Measurements from ENCODE around the gene MCC.
"Not testable (repeated sequence)": the region's sequence is repeated elsewhere in the genome, so short reads cannot be mapped to it uniquely, and the experiment has no call there.

MCC gene

GRCh38 chr5:113489299-113489698, 1.0 kb upstream of the MCC start:
- peak; percentile 82 for DNase-seq

DNA sequence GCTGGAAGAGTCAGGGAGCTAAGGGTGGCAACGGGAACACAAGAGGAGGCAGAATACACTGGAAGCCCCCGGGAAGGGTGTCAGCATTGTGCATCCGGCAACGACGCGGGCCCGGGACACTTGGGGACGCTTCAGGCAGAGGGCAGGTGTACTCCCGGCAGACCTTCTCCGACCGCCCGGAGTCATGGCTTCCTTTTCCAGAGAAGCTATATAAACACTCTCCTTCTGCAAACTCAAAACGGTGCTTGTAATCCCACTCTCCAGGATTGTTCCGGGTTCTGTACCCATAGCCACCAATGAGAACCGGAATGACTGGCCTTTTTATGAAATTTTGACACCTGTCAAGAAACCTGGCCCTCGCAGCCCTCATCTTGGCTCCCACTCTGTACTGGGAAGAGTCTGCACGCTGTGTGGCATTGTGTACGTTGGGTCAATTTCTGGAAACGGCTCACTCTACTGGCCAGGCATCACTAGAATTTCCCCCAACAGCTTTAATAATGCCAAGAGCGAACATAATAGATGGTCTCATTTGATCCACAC, 462 bp upstream of the MCC start:
- DNase-seq, result no peak

GRCh38 chr5:113487416-113487780, 855 bp downstream of the MCC start:
- peak; percentile 18 for DNase-seq

DNA sequence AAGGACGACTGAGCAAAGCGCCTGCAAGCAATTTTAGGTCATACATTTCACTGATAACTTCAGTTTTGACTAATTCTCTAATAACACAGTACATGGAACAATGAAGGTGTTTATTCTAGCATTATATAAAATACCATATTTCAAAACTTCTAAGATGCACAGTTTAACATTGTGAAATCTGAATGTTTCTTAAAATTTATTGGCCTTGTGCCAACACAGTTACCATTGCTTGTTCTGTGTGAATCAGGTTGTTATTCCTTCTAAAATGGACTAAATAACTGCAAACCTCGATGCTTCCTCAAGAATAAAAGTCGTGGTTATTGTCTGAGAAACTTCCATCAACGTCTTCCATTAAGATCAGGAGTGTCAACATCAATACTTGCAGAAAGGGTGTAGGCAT, 8.0 kb downstream of the MCC start:
- no peak for DNase-seq

GRCh38 chr5:113478691-113479090, 9.6 kb downstream of the MCC start:
- DNase-seq, result no peak

DNA sequence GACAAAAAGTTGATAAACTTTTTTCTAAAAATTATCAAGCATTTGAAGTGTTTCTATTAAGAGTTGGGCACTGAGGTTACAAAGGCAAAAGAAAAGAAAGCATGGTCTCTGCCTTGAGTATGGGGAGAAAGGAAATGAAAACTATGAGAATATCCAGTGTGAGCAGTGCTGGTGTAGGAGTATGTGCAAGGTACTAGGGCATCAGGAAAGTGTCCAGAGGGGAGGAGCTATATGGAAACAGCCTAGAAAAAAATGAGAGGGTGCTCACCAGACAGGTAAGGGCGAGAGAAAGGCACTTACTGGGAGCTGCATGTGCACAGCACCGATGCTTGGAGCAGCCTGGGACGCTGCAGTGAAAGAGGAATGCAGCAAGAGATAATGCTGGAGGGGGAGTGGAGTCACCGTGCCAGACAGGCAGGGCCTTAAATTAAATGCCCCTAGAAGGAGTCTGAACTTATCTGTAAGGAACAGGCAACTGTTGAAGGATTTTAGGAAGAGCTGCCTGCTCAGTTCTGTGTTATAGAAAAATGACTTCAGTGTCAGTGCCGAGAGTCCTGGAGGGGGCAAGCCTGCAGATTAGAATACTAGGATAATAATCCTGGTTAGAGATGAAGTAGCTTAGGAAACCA, 14.0 kb downstream of the MCC start:
- no peak for DNase-seq

DNA sequence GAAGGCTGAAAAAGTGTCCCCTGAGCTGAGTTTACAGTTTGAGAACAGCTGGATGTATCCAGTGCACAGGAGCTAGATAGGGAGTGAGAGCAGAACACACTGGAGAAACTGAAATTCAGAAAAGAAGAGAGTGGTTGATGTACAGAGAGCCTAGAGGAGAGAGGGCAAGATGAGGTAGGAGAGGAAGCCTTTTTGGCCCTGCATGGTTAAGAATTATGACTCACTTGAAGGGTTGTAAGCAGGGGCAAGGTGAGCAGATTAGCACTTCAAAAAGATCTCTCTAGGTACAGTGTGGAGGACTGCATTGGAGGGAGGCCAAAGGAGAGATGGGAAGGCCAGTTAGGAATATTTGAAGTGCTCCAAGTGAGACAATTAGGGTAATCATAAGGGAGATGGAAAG, 25.2 kb downstream of the MCC start:
- DNase-seq, result no peak

DNA sequence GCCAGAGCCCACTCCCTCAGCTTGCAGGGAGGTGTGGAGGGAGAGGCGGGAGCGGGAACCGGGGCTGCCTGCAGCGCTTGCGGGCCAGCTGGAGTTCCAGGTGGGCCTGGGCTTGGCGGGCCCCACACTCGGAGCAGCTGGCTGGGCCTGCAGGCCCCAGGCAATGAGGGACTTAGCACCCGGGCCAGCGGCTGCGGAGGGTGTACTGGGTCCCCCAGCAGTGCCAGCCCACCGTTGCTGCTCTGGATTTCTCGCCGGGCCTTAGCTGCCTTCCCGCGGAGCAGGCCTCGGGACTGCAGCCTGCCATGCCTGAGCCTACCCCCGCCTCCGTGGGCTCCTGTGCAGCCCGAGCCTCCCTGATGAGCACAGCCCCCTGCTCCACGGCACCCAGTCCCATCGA, 31.1 kb downstream of the MCC start:
- DNase-seq, result not testable (repeated sequence)

DNA sequence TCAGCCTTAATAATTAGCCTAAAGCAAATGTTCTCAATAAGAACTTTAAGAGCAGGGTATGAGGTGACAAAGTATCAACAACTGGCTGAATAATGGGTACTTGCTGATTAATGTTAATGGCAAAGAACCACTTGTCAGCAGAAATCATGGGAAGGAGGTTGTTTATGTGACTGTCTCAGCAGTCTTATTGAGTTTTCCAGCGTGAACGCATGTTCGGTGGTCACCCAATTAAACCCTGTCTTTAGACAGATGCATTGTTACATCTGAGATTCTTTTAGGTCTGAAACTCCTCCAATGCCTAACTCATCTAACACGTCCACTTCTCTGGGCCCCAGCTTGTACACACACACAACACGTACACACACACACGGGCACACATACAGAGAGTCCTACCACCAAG, 35.3 kb downstream of the MCC start:
- DNase-seq, result no peak

DNA sequence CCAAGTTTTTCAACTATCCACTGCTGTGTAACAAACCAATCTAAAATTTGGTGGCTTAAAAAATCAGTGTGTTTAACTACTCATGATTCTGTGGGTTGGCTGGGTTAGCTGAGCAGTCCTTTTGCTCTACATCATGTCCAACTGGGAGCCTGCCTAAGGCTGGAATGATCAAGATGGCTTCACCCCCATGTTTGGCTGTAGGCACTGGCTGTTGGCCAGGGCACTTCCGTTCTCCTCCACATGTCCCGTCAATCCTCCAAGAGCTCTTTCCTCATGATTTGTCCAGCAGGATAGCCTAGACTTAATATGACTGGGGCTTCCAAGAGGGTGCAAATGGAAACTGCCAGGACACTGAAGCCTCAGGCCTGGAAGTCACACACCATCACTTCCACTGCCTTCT, 36.5 kb downstream of the MCC start:
- no peak for DNase-seq

DNA sequence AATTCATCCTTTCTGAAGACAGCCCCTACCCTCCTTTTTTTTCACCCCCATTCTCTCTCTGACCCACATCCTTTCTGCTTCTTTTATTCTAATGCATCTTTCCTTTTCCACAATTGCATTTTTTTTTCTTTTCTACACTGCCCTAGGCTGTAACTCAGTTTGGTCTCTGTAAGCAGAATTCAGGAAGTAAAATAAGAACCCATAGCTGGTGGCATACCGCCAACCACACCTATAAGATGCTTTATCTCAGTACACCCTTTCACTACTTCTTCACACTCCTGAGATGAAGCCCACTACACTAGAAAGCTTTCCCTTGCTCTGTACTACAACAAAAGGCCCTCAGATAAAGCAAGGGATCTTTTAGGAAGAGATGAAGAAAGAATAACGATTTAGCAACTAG, 37.3 kb downstream of the MCC start:
- DNase-seq, result peak; percentile 9

DNA sequence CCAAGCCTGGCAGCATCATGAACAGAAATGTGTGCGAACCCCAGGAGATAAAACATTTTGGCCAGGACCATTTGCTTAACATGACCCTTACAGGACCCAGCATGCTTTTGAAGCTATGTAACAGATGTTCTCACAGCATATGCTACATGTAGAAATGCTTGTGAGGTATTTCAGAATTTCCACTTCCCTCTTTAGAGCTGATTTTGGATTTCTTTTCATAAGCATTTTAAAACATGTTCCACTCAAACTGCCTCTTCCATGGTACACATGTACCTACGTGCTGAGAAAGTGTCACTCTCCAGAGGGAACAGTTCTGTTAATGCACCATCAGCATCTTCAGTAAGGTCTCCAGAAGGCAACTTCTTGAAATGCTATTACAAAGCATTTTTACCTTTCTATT, 37.8 kb downstream of the MCC start:
- no peak for DNase-seq

- no peak for DNase-seq
Measured at GRCh38 chr5:113448252-113448651, 40.0 kb downstream of the MCC start.

GRCh38 chr5:113447498-113448050, 40.7 kb downstream of the MCC start:
- peak; percentile 23 for DNase-seq

DNA sequence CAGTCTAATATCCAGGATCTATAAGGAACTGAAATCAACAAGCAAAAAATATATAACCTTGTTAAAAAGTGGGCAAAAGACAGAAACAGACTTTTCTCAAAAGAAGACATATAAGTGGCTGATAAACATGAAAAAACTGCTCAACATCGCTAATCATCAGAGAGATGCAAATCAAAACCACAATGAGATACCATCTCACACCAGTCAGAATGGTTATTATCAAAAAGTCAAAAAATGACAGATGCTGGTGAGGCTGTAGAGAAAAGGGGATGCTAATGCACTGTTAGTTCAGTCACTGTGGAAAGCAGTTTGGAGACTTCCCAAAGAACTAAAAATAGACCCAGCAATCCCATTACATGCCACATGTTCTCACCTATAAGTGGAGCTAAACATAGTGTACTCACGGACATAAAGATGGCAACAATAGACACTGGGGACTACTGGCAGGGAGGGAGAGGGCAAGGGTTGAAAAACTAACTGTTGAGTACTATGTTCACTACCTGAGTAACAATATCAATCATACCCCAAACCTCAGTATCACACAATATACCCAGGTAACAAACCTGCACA, 41.8 kb downstream of the MCC start:
- no peak for DNase-seq

- no peak for DNase-seq
Measured at GRCh38 chr5:113437111-113437510, 51.1 kb downstream of the MCC start.

- no peak for DNase-seq
Measured at GRCh38 chr5:113435575-113435974, 52.7 kb downstream of the MCC start.

- DNase-seq, result no peak
Measured at GRCh38 chr5:113434889-113435288, 53.4 kb downstream of the MCC start, which contains the start of gene TSSK1B. TSS of gene TSSK1B (minus strand) at chr5:113434989. CDS start at chr5:113434839, 150 bp downstream.

GRCh38 chr5:113433862-113434612, 54.2 kb downstream of the MCC start:
- no peak for DNase-seq

- no peak for DNase-seq
Measured at GRCh38 chr5:113433071-113433470, 55.2 kb downstream of the MCC start.

DNA sequence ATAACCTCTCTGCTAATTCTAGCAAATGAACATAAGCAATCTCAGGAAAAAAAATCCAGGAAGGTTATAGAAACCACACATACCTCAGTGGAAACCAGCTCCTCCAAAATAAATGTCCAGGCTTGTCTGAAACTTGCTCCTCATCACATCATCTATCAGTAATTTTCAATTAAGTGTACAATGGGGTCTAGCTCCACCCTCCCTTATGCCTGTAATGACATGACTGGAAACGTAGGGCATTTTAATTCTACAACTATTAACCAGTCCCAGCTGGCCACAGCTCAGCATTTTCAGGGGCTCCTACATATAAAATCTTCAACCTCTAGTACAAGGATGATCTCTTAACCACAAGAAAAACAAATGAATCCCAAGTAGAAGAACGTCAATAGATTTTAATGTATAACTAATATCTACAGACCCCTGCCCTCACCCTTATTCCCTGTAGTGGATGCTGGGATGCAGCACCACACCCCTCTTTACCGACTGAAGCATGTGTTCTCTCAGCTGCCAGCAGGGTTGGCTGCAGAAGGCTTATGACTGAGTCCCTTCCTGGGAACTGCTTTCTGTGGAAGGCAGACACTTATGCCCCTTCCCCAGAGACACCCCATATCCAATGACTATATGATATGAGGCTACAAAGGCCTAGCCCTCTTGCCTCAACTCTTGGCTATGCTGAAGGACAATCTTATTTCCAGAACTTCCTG, 60.2 kb downstream of the MCC start:
- DNase-seq, result no peak

- no peak for DNase-seq
Measured at GRCh38 chr5:113425909-113426308, 62.3 kb downstream of the MCC start.

- DNase-seq, result no peak
Measured at GRCh38 chr5:113421693-113422092, 66.6 kb downstream of the MCC start.
